Osteoblast (primary cell): ENCODE data around the gene ADGRB3. TPM values are rescaled to one million over a fixed set of nuclear protein-coding genes. Genes with fewer than 3 reads are reported as not detected.

ENCODE experiments used
- DNase-seq: peaks from one replicate; pipeline ENCODE4 v3.0.0; 2011; ENCODE audit warnings: low spot score, mixed read lengths; ENCODE audit not compliant: insufficient read length; ENCODE audit errors: missing footprints
- H2AFZ ChIP-seq: 2 replicates; pipeline ENCODE4 v1.6.0; 2011; ENCODE audit warnings: mild to moderate bottlenecking, low read length
- H3K27ac ChIP-seq: 2 replicates; pipeline ENCODE4 v1.5.1; 2011; ENCODE audit warnings: mild to moderate bottlenecking, low read depth, low read length, moderate library complexity
- H3K27me3 ChIP-seq: 2 replicates; pipeline ENCODE4 v1.6.0; 2012; ENCODE audit warnings: mild to moderate bottlenecking, control low read depth, inconsistent platforms, low read length, moderate library complexity; ENCODE audit not compliant: insufficient read depth
- H3K36me3 ChIP-seq: 2 replicates; pipeline ENCODE4 v1.5.1; 2011; ENCODE audit warnings: mild to moderate bottlenecking, low read length, control low read depth, moderate library complexity; ENCODE audit not compliant: insufficient read depth
- H3K4me1 ChIP-seq: 2 replicates; pipeline ENCODE4 v1.5.1; 2011; ENCODE audit warnings: mild to moderate bottlenecking, low read length, control low read depth, moderate library complexity; ENCODE audit not compliant: insufficient read depth
- H3K4me2 ChIP-seq: 2 replicates; pipeline ENCODE4 v1.6.0; 2011; ENCODE audit warnings: mild to moderate bottlenecking, low read length; ENCODE audit not compliant: insufficient read depth
- H3K4me3 ChIP-seq: fragments of 200-600 bp; sonication (generic); 3 replicates; pipeline ENCODE4 v1.5.1; 2012; ENCODE audit warnings: mild to moderate bottlenecking, low read length, inconsistent platforms; ENCODE audit not compliant: insufficient read depth
- H3K79me2 ChIP-seq: 2 replicates; pipeline ENCODE4 v1.6.0; 2012; ENCODE audit warnings: mild to moderate bottlenecking, low read length, control low read depth, inconsistent platforms; ENCODE audit not compliant: insufficient read depth
- H3K9me3 ChIP-seq: 2 replicates; pipeline ENCODE4 v1.5.1; 2011; ENCODE audit warnings: low read depth, low read length, control low read depth
- H4K20me1 ChIP-seq: 2 replicates; pipeline ENCODE4 v1.6.0; 2012; ENCODE audit warnings: mild to moderate bottlenecking, low read length, control low read depth; ENCODE audit not compliant: insufficient read depth
- CTCF ChIP-seq: IDR thresholded peaks from 2 replicates; pipeline ENCODE4 v1.5.1; 2011; ENCODE audit warnings: mild to moderate bottlenecking, low read depth, low read length, moderate library complexity; ENCODE audit errors: extremely low read depth
- total RNA-seq: library from RNA; depleted of rRNA; stranded (reverse); fragments of >200 nt; gene quantifications from 2 replicates; pipeline ENCODE4 v1.2.3, GENCODE V29; 2012

Gene ADGRB3
- total RNA-seq, 1 donor = not detected

DNA sequence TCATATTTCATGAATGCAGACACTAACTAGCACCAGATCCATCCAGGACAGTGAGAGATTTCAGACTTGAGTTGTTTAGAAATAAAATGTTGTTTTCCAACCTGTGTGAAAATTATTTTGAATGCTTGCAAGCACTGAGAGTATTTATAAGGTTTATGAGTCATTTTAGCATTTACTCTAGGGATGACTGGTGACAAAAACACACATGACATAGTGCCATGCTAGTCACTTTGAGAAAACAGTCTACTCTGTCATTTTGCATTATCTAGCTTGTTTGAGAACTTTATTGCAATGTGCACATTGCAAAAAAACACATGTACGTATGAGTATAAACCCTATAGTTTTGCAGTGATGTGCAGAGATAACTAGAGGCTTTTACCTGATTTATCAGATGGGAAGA lies 705.1 kb downstream of the ADGRB3 start:
- Histone ChIP-seq H3K27me3 (no peaks in the 10 kb centered on the region), H2AFZ (no peak overlapping the region), H3K79me2 (no peaks in the 10 kb centered on the region), H3K27ac (no peak overlapping the region), H3K36me3 (no peaks in the 10 kb centered on the region), H3K4me1 (no peaks in the 10 kb centered on the region), H3K9me3 (no peaks in the 10 kb centered on the region), H3K4me3 (no peak overlapping the region), H3K4me2 (no peak overlapping the region), H4K20me1 (no peaks in the 10 kb centered on the region)
- DNase-seq = no peak
- no peak for TF ChIP-seq CTCF

DNA sequence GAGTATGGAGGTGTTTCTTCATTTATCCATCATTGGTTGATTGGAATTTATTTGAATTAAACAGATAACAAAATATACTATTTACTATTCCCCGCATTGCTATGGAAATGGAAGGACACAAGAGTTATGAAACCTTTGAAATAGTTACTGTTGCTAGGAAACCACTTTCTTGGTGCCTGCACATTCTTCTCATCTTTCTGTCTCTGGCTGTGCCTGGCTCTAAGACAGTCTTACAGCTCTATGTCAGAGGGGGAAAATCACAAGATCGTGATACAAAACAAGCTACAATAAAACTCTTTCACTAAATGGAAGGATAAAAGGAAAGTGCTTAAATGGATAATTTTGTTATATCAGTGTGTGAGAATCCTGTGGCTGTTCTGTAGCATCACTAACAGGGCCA lies 708.8 kb downstream of the ADGRB3 start:
- DNase-seq = no peak
- no peaks in the 10 kb centered on the region for H3K79me2 ChIP-seq
- no peak overlapping the region for H2AFZ ChIP-seq
- H3K9me3 ChIP-seq = no peaks in the 10 kb centered on the region
- no peaks in the 10 kb centered on the region for H3K36me3 ChIP-seq
- H3K4me3 ChIP-seq = no peak overlapping the region
- H3K27ac ChIP-seq = no peak overlapping the region
- TF ChIP-seq CTCF = no peak
- H3K27me3 ChIP-seq = no peaks in the 10 kb centered on the region
- H3K4me2 ChIP-seq = no peak overlapping the region
- no peaks in the 10 kb centered on the region for H4K20me1 ChIP-seq
- no peaks in the 10 kb centered on the region for H3K4me1 ChIP-seq

GRCh38 chr6:69349771-69350170 lies 714.7 kb downstream of the ADGRB3 start:
- no peak overlapping the region for H2AFZ ChIP-seq
- H3K27ac ChIP-seq = no peak overlapping the region
- no peak overlapping the region for H3K4me3 ChIP-seq

GRCh38 chr6:69362209-69362608 lies 727.1 kb downstream of the ADGRB3 start:
- H3K27ac ChIP-seq = no peak overlapping the region
- no peak for DNase-seq
- H3K4me2 ChIP-seq = no peak overlapping the region
- H2AFZ ChIP-seq = no peak overlapping the region
- H3K4me1 ChIP-seq = no peaks in the 10 kb centered on the region
- no peaks in the 10 kb centered on the region for H4K20me1 ChIP-seq
- no peak for TF ChIP-seq CTCF
- no peak overlapping the region for H3K4me3 ChIP-seq
- H3K79me2 ChIP-seq = no peaks in the 10 kb centered on the region
- no peaks in the 10 kb centered on the region for H3K9me3 ChIP-seq
- no peaks in the 10 kb centered on the region for H3K36me3 ChIP-seq
- H3K27me3 ChIP-seq = no peaks in the 10 kb centered on the region

More at GRCh38 chr6:69349771-69350170, 714.7 kb downstream of the ADGRB3 start:
- Histone ChIP-seq H4K20me1 (no peaks in the 10 kb centered on the region), H3K79me2 (no peaks in the 10 kb centered on the region), H3K9me3 (no peaks in the 10 kb centered on the region), H3K4me2 (no peak overlapping the region), H3K27me3 (no peaks in the 10 kb centered on the region), H3K4me1 (no peaks in the 10 kb centered on the region), H3K36me3 (no peaks in the 10 kb centered on the region)
- peak; percentile 29 for DNase-seq
- TF ChIP-seq CTCF = no peak
